Esophagus squamous epithelium (tissue), 4 donors: ENCODE measurements around the gene DET1.

Experiments used
- POLR2A ChIP-seq, 4 donors: fragments of 450-650 bp; IDR thresholded peaks; one replicate each; pipeline ENCODE4 v1.6.1; 2017; ENCODE audit warnings: antibody characterized with exemption in 4 of 4, mild to moderate bottlenecking in 4 of 4, moderate library complexity in 3 of 4
- TF ChIP-seq, protein P1 (sequence below), 6 experiments: fragments of 450-650 bp in 4 of 6; fragments of 200-600 bp in 2 of 6; sonication (generic) in 2 of 6; IDR thresholded peaks; one replicate each; pipeline ENCODE4 v1.5.1; 2016 to 2019; ENCODE audit warnings: antibody characterized with exemption in 6 of 6, mild to moderate bottlenecking in 4 of 6, moderate library complexity in 4 of 6

GRCh38 chr15:88512078-88512477, 34.4 kb downstream of the DET1 start:
- TF ChIP-seq, protein P1, sequence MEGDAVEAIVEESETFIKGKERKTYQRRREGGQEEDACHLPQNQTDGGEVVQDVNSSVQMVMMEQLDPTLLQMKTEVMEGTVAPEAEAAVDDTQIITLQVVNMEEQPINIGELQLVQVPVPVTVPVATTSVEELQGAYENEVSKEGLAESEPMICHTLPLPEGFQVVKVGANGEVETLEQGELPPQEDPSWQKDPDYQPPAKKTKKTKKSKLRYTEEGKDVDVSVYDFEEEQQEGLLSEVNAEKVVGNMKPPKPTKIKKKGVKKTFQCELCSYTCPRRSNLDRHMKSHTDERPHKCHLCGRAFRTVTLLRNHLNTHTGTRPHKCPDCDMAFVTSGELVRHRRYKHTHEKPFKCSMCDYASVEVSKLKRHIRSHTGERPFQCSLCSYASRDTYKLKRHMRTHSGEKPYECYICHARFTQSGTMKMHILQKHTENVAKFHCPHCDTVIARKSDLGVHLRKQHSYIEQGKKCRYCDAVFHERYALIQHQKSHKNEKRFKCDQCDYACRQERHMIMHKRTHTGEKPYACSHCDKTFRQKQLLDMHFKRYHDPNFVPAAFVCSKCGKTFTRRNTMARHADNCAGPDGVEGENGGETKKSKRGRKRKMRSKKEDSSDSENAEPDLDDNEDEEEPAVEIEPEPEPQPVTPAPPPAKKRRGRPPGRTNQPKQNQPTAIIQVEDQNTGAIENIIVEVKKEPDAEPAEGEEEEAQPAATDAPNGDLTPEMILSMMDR (IDR thresholded peaks at IDR 0.05), result no peak
- no peak for TF ChIP-seq POLR2A (IDR thresholded peaks at IDR 0.05)
